T-cell (primary cell): ENCODE data around the gene RHEB. TPM values are rescaled to one million over a fixed set of nuclear protein-coding genes. Genes with fewer than 3 reads are reported as not detected.

Experiments used
- ATAC-seq, 4 experiments: fragments of 200-7000 bp in 3 of 4; fragments of 150-1000 bp in 1 of 4; cut with Tn5 transposase; replicated peaks in 1 of 4; 1 replicate in 3 of 4; 2 replicates in 1 of 4; pipeline ENCODE4 v1.10.0; 2021; ENCODE audit warnings: moderate library complexity in 3 of 4, mild to moderate bottlenecking in 2 of 4, moderate number of reproducible peaks in 1 of 4
- CTCF ChIA-PET, 2 donors: fragments of 300-600 bp; sonication (Branson Sonifier 250); formaldehyde crosslinking; loops; one replicate each; lab custom pipeline; 2022; ENCODE audit warnings: antibody characterized with exemption in 2 of 2; lab: Charles Lee
- POLR2A ChIA-PET, 2 donors: fragments of 300-600 bp; sonication (Branson Sonifier 250); formaldehyde crosslinking; loops; one replicate each; lab custom pipeline; 2022; ENCODE audit warnings: antibody characterized with exemption in 2 of 2; lab: Charles Lee
- DNase-seq, 35 experiments: peaks; one replicate each; pipeline versions ENCODE4 v3.0.0 to v3.0.0-alpha.2; 2013 to 2023
- H3K27ac ChIP-seq: one replicate; pipeline ENCODE4 v1.5.1; 2013; ENCODE audit warnings: low read length
- H3K27me3 ChIP-seq, 2 experiments: replicated peaks in 1 of 2; 1 replicate in 1 of 2; 2 replicates in 1 of 2; pipeline versions ENCODE4 v1.6.1 to v1.7.0; 2013; ENCODE audit warnings: low read length in 1 of 2, mixed read lengths in 1 of 2; ENCODE audit not compliant: control insufficient read depth in 2 of 2, insufficient read depth in 2 of 2; ENCODE audit errors: extremely low read depth in 1 of 2
- H3K36me3 ChIP-seq, 2 donors: 1 replicate in 1 of 2; 2 replicates in 1 of 2; pipeline versions ENCODE4 v1.6.1 to v1.7.0; 2013; ENCODE audit warnings: low read length in 1 of 2; ENCODE audit not compliant: control insufficient read depth in 2 of 2, insufficient read depth in 1 of 2; ENCODE audit errors: extremely low read depth in 1 of 2
- H3K4me1 ChIP-seq, 2 experiments: 1 replicate in 1 of 2; 2 replicates in 1 of 2; pipeline versions ENCODE4 v1.6.1 to v1.7.0; 2013; ENCODE audit warnings: low read length in 2 of 2, mixed read lengths in 1 of 2; ENCODE audit not compliant: insufficient read depth in 2 of 2, control insufficient read depth in 1 of 2; ENCODE audit errors: extremely low read depth in 1 of 2
- H3K4me3 ChIP-seq, 2 donors: 1 replicate in 1 of 2; 2 replicates in 1 of 2; pipeline versions ENCODE4 v1.5.1 to v1.7.0; 2013; ENCODE audit warnings: mild to moderate bottlenecking in 2 of 2, low read length in 1 of 2, moderate library complexity in 1 of 2; ENCODE audit not compliant: control insufficient read depth in 1 of 2; ENCODE audit errors: extremely low read depth in 1 of 2
- H3K9me3 ChIP-seq: 2 replicates; pipeline ENCODE4 v1.7.0; 2013
- H3K27ac Mint-ChIP-seq, 2 donors: one replicate each; pipeline ENCODE4 v1.8.0; 2020 to 2021; ENCODE audit warnings: mild to moderate bottlenecking in 2 of 2, mixed read lengths in 2 of 2
- H3K27me3 Mint-ChIP-seq, 2 donors: one replicate each; pipeline ENCODE4 v1.8.0; 2021 to 2022; ENCODE audit warnings: mixed read lengths in 2 of 2
- H3K36me3 Mint-ChIP-seq: one replicate; pipeline ENCODE4 v1.8.0; 2021; ENCODE audit warnings: mixed read lengths
- H3K4me1 Mint-ChIP-seq, 3 donors: one replicate each; pipeline ENCODE4 v1.8.0; 2020 to 2022; ENCODE audit warnings: mixed read lengths in 3 of 3, mild to moderate bottlenecking in 1 of 3
- H3K4me3 Mint-ChIP-seq, 3 donors: one replicate each; pipeline ENCODE4 v1.8.0; 2020 to 2022; ENCODE audit warnings: mild to moderate bottlenecking in 3 of 3, mixed read lengths in 3 of 3, moderate library complexity in 3 of 3
- H3K9me3 Mint-ChIP-seq, 3 donors: one replicate each; pipeline ENCODE4 v1.8.0; 2020 to 2022; ENCODE audit warnings: mixed read lengths in 3 of 3
- WGBS: methylation state at CpG from one replicate; pipeline ENCODE4 v1.1.5; 2013; ENCODE audit warnings: missing lambda C conversion rate; ENCODE audit not compliant: insufficient coverage; 5-methylcytosine and 5-hydroxymethylcytosine counted together
- total RNA-seq, 35 experiments: library from RNA in 6 of 35; stranded (reverse) in 6 of 35; fragments of 120-200 nt in 1 of 35; gene quantifications; one replicate each; pipeline versions ENCODE4 v1.2.1 to v1.2.4 and lab custom pipeline; 2013 to 2026

The RHEB gene
- total RNA-seq, 5 donors from 2014 or later (not counting 1 experiment from before 2014, with no cell fraction given) = 35.8 to 46.0 (median 41.6) TPM

GRCh38 chr7:151549083-151549482 lies 29.4 kb upstream of the RHEB start:
- H3K4me1 ChIP-seq = no peaks in the 10 kb centered on the region
- POLR2A ChIA-PET = no interaction called here
- Mint-ChIP-seq H3K27ac (no peak overlapping the region), H3K9me3 (no peaks in the 10 kb centered on the region), H3K36me3 (no peaks in the 10 kb centered on the region), H3K4me1 (peaks cover 5 to 14% (median 11%) of the 10 kb centered on the region in 3 donors), H3K27me3 (peaks cover 13 to 14% of the 10 kb centered on the region in 2 donors), H3K4me3 (no peak overlapping the region)
- CTCF ChIA-PET = no interaction called here
- DNase-seq (no peak), ATAC-seq (no peak)
- WGBS = 94% methylated on average over 6 of the region's 7 CpGs
- peaks cover 0 to 15% of the 10 kb centered on the region in 2 experiments for H3K27me3 ChIP-seq
- H3K9me3 ChIP-seq = no peaks in the 10 kb centered on the region
- H3K4me3 ChIP-seq = no peak overlapping the region
- H3K36me3 ChIP-seq = no peaks in the 10 kb centered on the region
- no peak overlapping the region for H3K27ac ChIP-seq

DNA sequence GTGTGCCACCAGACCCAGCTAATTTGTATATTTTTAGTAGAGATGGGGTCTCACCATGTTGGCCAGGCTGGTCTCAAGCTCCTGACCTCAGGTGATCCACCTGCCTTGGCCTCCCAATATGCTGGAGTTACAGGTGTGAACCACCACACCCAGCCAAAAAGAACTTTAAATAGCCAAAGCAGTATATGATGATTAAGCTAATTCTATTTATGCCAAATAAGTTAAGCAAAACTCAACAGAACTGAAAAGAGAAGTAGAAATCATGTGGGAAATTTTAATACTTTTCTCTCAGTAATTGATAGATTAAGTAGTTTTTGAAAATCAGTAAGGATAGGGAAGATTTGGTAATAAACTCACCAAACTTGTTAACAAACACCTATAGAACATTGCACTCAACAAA lies 24.5 kb upstream of the RHEB start:
- ATAC-seq = no peak
- no peak for DNase-seq
- POLR2A ChIA-PET = no interaction called here
- H3K4me3 Mint-ChIP-seq = no peak overlapping the region
- H3K27me3 Mint-ChIP-seq = peaks cover 19 to 33% of the 10 kb centered on the region in 2 donors
- Histone ChIP-seq H3K4me3 (no peak overlapping the region), H3K36me3 (no peaks in the 10 kb centered on the region), H3K4me1 (no peaks in the 10 kb centered on the region), H3K9me3 (no peaks in the 10 kb centered on the region), H3K27me3 (peaks cover 0 to 22% of the 10 kb centered on the region in 2 experiments), H3K27ac (no peak overlapping the region)
- H3K36me3 Mint-ChIP-seq = no peaks in the 10 kb centered on the region
- CTCF ChIA-PET = no interaction called here
- H3K27ac Mint-ChIP-seq = no peak overlapping the region
- H3K4me1 Mint-ChIP-seq = peaks cover 0 to 3% (median 0%) of the 10 kb centered on the region in 3 donors
- no peaks in the 10 kb centered on the region for H3K9me3 Mint-ChIP-seq

- H3K4me1 Mint-ChIP-seq = peaks cover 7 to 14% (median 10%) of the 10 kb centered on the region in 3 donors
- Histone ChIP-seq H3K36me3 (no peaks in the 10 kb centered on the region), H3K4me3 (no peak overlapping the region), H3K4me1 (no peaks in the 10 kb centered on the region), H3K9me3 (no peaks in the 10 kb centered on the region), H3K27ac (no peak overlapping the region), H3K27me3 (peaks cover 0 to 25% of the 10 kb centered on the region in 2 experiments)
- H3K27ac Mint-ChIP-seq = peak overlapping the region in 1 of 2 donors; percentile 8
- no peak for ATAC-seq
- no peak for DNase-seq
- H3K36me3 Mint-ChIP-seq = no peaks in the 10 kb centered on the region
- H3K4me3 Mint-ChIP-seq = no peak overlapping the region
- H3K27me3 Mint-ChIP-seq = peaks cover 19 to 36% of the 10 kb centered on the region in 2 donors
- no peaks in the 10 kb centered on the region for H3K9me3 Mint-ChIP-seq
- WGBS = 100% methylated on average over 3 of the region's 6 CpGs
- ChIA-PET CTCF (no interaction called here), POLR2A (interaction anchor here in 1 of 2 donors (0.6 kb wide), 1 partner anchor 41 kb away, joined by 5 read pairs; no protein-coding TSS in a partner anchor)
These were observed 23.0 kb upstream of the RHEB start for GRCh38 chr7:151542606-151543130.

- Histone ChIP-seq H3K4me1 (no peaks in the 10 kb centered on the region), H3K4me3 (no peak overlapping the region), H3K9me3 (no peaks in the 10 kb centered on the region), H3K27ac (no peak overlapping the region), H3K36me3 (no peaks in the 10 kb centered on the region), H3K27me3 (peaks cover 0 to 22% of the 10 kb centered on the region in 2 experiments)
- POLR2A ChIA-PET = no interaction called here
- WGBS = 85% methylated on average over 13 of the region's 17 CpGs
- DNase-seq (no peak), ATAC-seq (no peak)
- Mint-ChIP-seq H3K27ac (peak overlapping the region; percentile 8 to 22), H3K36me3 (no peaks in the 10 kb centered on the region), H3K4me3 (no peak overlapping the region), H3K9me3 (no peaks in the 10 kb centered on the region), H3K4me1 (peaks cover 11 to 21% (median 12%) of the 10 kb centered on the region in 3 donors), H3K27me3 (peaks cover 15 to 33% of the 10 kb centered on the region in 2 donors)
- CTCF ChIA-PET = no interaction called here
These were observed 22.2 kb upstream of the RHEB start for GRCh38 chr7:151541709-151542499.

- Histone ChIP-seq H3K4me3 (no peak overlapping the region), H3K36me3 (no peaks in the 10 kb centered on the region), H3K9me3 (no peaks in the 10 kb centered on the region), H3K4me1 (no peaks in the 10 kb centered on the region), H3K27me3 (peaks cover 0 to 23% of the 10 kb centered on the region in 2 experiments), H3K27ac (no peak overlapping the region)
- CTCF ChIA-PET = no interaction called here
- WGBS = 100% methylated on average over 4 of the region's 4 CpGs
- ATAC-seq = no peak
- POLR2A ChIA-PET = no interaction called here
- H3K4me3 Mint-ChIP-seq = no peak overlapping the region
- no peak overlapping the region for H3K27ac Mint-ChIP-seq
- DNase-seq = no peak
- no peaks in the 10 kb centered on the region for H3K9me3 Mint-ChIP-seq
- H3K4me1 Mint-ChIP-seq = peaks cover 11 to 26% (median 12%) of the 10 kb centered on the region in 3 donors
- H3K36me3 Mint-ChIP-seq = no peaks in the 10 kb centered on the region
- H3K27me3 Mint-ChIP-seq = peaks cover 8 to 30% of the 10 kb centered on the region in 2 donors
These were observed 20.5 kb upstream of the RHEB start for GRCh38 chr7:151540146-151540545.

GRCh38 chr7:151539088-151539671 lies 19.5 kb upstream of the RHEB start:
- no peak overlapping the region for H3K27ac ChIP-seq
- no peak overlapping the region for H3K4me3 ChIP-seq
- no peak for ATAC-seq
- Mint-ChIP-seq H3K36me3 (no peaks in the 10 kb centered on the region), H3K27me3 (peaks cover 6 to 26% of the 10 kb centered on the region in 2 donors), H3K9me3 (no peaks in the 10 kb centered on the region), H3K27ac (no peak overlapping the region), H3K4me1 (peaks cover 11 to 26% (median 12%) of the 10 kb centered on the region in 3 donors), H3K4me3 (no peak overlapping the region)
- CTCF ChIA-PET = interaction anchor here in 1 of 2 donors (1.0 kb wide), 1 partner anchor 14 kb away, joined by 3 read pairs; no protein-coding TSS in a partner anchor
- H3K9me3 ChIP-seq = no peaks in the 10 kb centered on the region
- no peaks in the 10 kb centered on the region for H3K36me3 ChIP-seq
- 83% methylated on average over 9 of the region's 9 CpGs for WGBS
- no peak for DNase-seq
- POLR2A ChIA-PET = no interaction called here
- H3K27me3 ChIP-seq = peaks cover 0 to 21% of the 10 kb centered on the region in 2 experiments
- H3K4me1 ChIP-seq = no peaks in the 10 kb centered on the region
